Lower lobe of right lung (tissue), 2 donors: ENCODE measurements around the gene PCBP2. TPM values are rescaled to one million over a fixed set of nuclear protein-coding genes. Genes with fewer than 3 reads are reported as not detected.

Source experiments
- ATAC-seq, 2 donors: fragments of 200-7000 bp; cut with Tn5 transposase; one replicate each; pipeline ENCODE4 v1.9.1; 2020 to 2022; ENCODE audit warnings: mild to moderate bottlenecking in 2 of 2, moderate library complexity in 2 of 2
- DNase-seq: peaks from one replicate; pipeline ENCODE4 v3.0.0-alpha.2; 2020
- H3K27ac ChIP-seq: fragments of 200-600 bp; one replicate; pipeline ENCODE4 v1.8.0; 2022
- H3K27me3 ChIP-seq: fragments of 200-600 bp; one replicate; pipeline ENCODE4 v1.8.0; 2022; ENCODE audit warnings: low read depth
- H3K36me3 ChIP-seq: fragments of 200-600 bp; one replicate; pipeline ENCODE4 v1.8.0; 2022; ENCODE audit warnings: mild to moderate bottlenecking
- H3K4me1 ChIP-seq: fragments of 200-600 bp; one replicate; pipeline ENCODE4 v1.8.0; 2022
- H3K4me3 ChIP-seq: fragments of 200-600 bp; one replicate; pipeline ENCODE4 v1.8.0; 2022; ENCODE audit warnings: mild to moderate bottlenecking
- H3K9me3 ChIP-seq: fragments of 200-600 bp; one replicate; pipeline ENCODE4 v1.8.0; 2022
- CTCF ChIP-seq: fragments of 200-600 bp; IDR thresholded peaks from one replicate; pipeline ENCODE4 v1.8.0; 2022; ENCODE audit warnings: antibody characterized with exemption, mild to moderate bottlenecking
- intact Hi-C: fragments of 100-400 bp; cut with DNase I; formaldehyde crosslinking; loops from one replicate; pipeline ENCODE4 v1.11.0; 2022
- total RNA-seq: library from RNA; stranded (reverse); fragmentation: NEBNext Ultra II Directional; extraction: Animal tissue kit (Norgen Biotek cat#: 25700); gene quantifications from one replicate; pipeline ENCODE4 v1.2.1, GENCODE V29; 2021
- donor health status: DM: no; HTN: yes; CAD: no; lungs with severe emphysema.

The PCBP2 gene
- total RNA-seq, 1 donor from 2014 or later: 767 TPM

- TF ChIP-seq CTCF: no peak
- DNase-seq: no peak
- H3K4me1 ChIP-seq: peaks cover 7% of the 10 kb centered on the region
- no peak overlapping the region for H3K27ac ChIP-seq
- no peaks in the 10 kb centered on the region for H3K9me3 ChIP-seq
- H3K4me3 ChIP-seq: no peak overlapping the region
- no peaks in the 10 kb centered on the region for H3K36me3 ChIP-seq
- ATAC-seq: no peak
- no peaks in the 10 kb centered on the region for H3K27me3 ChIP-seq
- intact Hi-C loops: loop anchor here (5.0 kb wide), 1 partner anchor 73 kb away; no protein-coding TSS in a partner anchor
These were observed 27.0 kb upstream of the PCBP2 start for GRCh38 chr12:53424626-53425514.

- no peak overlapping the region for H3K4me3 ChIP-seq
- DNase-seq (no peak), ATAC-seq (no peak)
- no peaks in the 10 kb centered on the region for H3K27me3 ChIP-seq
- peaks cover 7% of the 10 kb centered on the region for H3K4me1 ChIP-seq
- intact Hi-C loops: no loop called here
- no peaks in the 10 kb centered on the region for H3K36me3 ChIP-seq
- H3K9me3 ChIP-seq: no peaks in the 10 kb centered on the region
- no peak overlapping the region for H3K27ac ChIP-seq
- no peak for TF ChIP-seq CTCF
These were observed 26.3 kb upstream of the PCBP2 start for GRCh38 chr12:53425515-53426150.

GRCh38 chr12:53427905-53428594 lies 23.9 kb upstream of the PCBP2 start:
- intact Hi-C loops: no loop called here
- H3K27ac ChIP-seq: no peak overlapping the region
- no peaks in the 10 kb centered on the region for H3K4me1 ChIP-seq
- ATAC-seq: peak in 1 of 2 donors; percentile 28
- no peak overlapping the region for H3K4me3 ChIP-seq
- TF ChIP-seq CTCF: no peak
- H3K27me3 ChIP-seq: no peaks in the 10 kb centered on the region
- H3K9me3 ChIP-seq: no peaks in the 10 kb centered on the region
- no peaks in the 10 kb centered on the region for H3K36me3 ChIP-seq
- DNase-seq: no peak

DNA sequence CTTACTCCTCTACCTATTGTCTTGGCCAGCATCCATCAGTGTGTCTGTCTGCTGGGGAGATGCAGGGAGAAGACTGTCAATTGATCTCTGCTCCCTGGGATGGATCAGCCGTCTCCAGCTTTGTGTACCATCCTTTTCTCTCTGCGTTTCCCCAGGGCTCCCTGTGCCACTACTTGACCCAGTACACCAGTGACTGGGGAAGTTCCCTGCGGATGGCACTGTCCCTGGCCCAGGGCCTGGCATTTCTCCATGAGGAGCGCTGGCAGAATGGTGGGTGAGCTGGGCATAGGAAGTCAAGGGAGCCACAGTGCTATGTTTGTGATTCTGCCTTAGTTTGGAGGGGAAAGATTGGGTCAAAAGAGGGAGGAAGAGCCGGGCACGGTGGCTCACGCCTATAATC lies 23.2 kb upstream of the PCBP2 start:
- Histone ChIP-seq H3K27me3 (no peaks in the 10 kb centered on the region), H3K9me3 (no peaks in the 10 kb centered on the region), H3K4me1 (no peaks in the 10 kb centered on the region), H3K4me3 (no peak overlapping the region), H3K36me3 (no peaks in the 10 kb centered on the region), H3K27ac (no peak overlapping the region)
- intact Hi-C loops: no loop called here
- ATAC-seq: no peak
- TF ChIP-seq CTCF: no peak
- DNase-seq: no peak

DNA sequence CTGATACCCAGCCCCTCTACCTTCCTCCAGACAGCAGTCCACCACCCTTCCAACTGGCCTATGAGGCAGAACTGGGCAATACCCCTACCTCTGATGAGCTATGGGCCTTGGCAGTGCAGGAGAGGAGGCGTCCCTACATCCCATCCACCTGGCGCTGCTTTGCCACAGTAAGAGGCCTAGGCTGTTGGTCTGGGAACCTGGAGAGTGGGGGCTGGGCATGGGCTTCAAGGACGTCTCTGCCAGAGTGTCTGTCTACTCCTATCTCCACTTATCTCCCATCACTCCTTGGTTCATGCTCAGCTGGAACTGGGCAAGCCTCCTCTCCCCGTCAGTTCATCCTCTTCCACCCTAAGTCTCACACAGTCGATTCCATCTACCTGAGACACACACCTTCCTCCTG lies 21.8 kb upstream of the PCBP2 start:
- H3K36me3 ChIP-seq: no peaks in the 10 kb centered on the region
- no peak for TF ChIP-seq CTCF
- H3K27ac ChIP-seq: no peak overlapping the region
- H3K4me3 ChIP-seq: no peak overlapping the region
- ATAC-seq (no peak), DNase-seq (no peak)
- no peaks in the 10 kb centered on the region for H3K4me1 ChIP-seq
- H3K9me3 ChIP-seq: no peaks in the 10 kb centered on the region
- intact Hi-C loops: no loop called here
- no peaks in the 10 kb centered on the region for H3K27me3 ChIP-seq
